Uterus (tissue), 4 donors: Measurements from ENCODE around the gene NHSL1. TPM values are rescaled to one million over a fixed set of nuclear protein-coding genes. Genes with fewer than 3 reads are reported as not detected.

Source experiments
- DNase-seq, 2 donors: peaks; one replicate each; pipeline ENCODE4 v3.0.0-alpha.2; 2019 to 2020
- H3K27ac ChIP-seq, 2 donors: fragments of 200-600 bp; sonication (generic); 1 replicate in 1 of 2; 2 replicates in 1 of 2; pipeline ENCODE4 v1.5.1; 2016 to 2018
- H3K27me3 ChIP-seq, 2 donors: fragments of 200-600 bp; sonication (generic); one replicate each; pipeline ENCODE4 v1.5.1; 2018 to 2019; ENCODE audit warnings: control low read depth in 1 of 2
- H3K36me3 ChIP-seq, 2 donors: fragments of 200-600 bp; sonication (generic); one replicate each; pipeline ENCODE4 v1.5.1; 2019; ENCODE audit warnings: control low read depth in 1 of 2
- H3K4me1 ChIP-seq, 2 donors: fragments of 200-600 bp; sonication (generic); one replicate each; pipeline ENCODE4 v1.5.1; 2018 to 2019; ENCODE audit warnings: control low read depth in 1 of 2
- H3K4me3 ChIP-seq, 2 donors: fragments of 200-600 bp; sonication (generic); 1 replicate in 1 of 2; 2 replicates in 1 of 2; pipeline ENCODE4 v1.5.1; 2018 to 2019; ENCODE audit warnings: mild to moderate bottlenecking in 1 of 2
- H3K9me3 ChIP-seq, 2 donors: fragments of 200-600 bp; sonication (generic); one replicate each; pipeline ENCODE4 v1.5.1; 2019; ENCODE audit warnings: control low read depth in 1 of 2
- POLR2A ChIP-seq, 2 donors: fragments of 450-650 bp; IDR thresholded peaks; one replicate each; pipeline ENCODE4 v1.6.1; 2016; ENCODE audit warnings: antibody characterized with exemption in 2 of 2, mild to moderate bottlenecking in 1 of 2, moderate library complexity in 1 of 2
- intact Hi-C: fragments of 100-400 bp; cut with DNase I; formaldehyde crosslinking; loops from one replicate; pipeline ENCODE4 v1.15.1; 2023; ENCODE audit warnings: low total_unique reads
- total RNA-seq, 4 donors: library from RNA; depleted of rRNA in 3 of 4; stranded (reverse); fragments of >200 nt in 3 of 4; gene quantifications; one replicate each; pipeline versions ENCODE4 v1.1.0 to v1.2.4, GENCODE V29; 2014 to 2023
- TF ChIP-seq, protein P1 (sequence below), 4 experiments: fragments of 200-600 bp in 2 of 4; fragments of 450-650 bp in 2 of 4; sonication (generic) in 2 of 4; IDR thresholded peaks; one replicate each; pipeline ENCODE4 v1.5.1; 2016 to 2019; ENCODE audit warnings: antibody characterized with exemption in 4 of 4, mild to moderate bottlenecking in 2 of 4, moderate library complexity in 1 of 4
- donor health status: DM: yes; HTN: yes; CAD: no.

NHSL1 gene
- total RNA-seq, 4 donors from 2014 or later = 2.8 to 30.9 (median 7.9) TPM

DNA sequence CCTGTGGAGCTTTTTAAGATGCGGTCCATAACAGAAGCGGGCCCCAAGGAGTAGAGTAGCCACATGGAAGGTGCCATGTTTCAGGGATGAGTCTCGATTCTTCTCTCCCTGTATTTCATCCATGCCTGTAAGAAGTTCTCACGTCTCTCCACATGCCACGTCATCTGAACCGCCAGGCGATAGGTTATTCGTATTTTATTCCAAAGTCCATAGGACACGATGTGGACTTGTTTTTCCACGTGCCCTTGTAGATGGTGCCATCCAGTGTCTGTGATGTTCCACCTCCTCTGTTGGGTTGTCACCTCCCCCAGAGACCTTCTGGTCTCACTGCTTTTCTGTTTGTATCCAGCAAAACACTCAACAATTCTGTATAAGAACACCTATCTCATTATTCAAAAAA is 77.7 kb downstream of the NHSL1 start:
- no peaks in the 10 kb centered on the region for H3K36me3 ChIP-seq
- no peak overlapping the region for H3K4me3 ChIP-seq
- no peak overlapping the region for H3K27ac ChIP-seq
- H3K27me3 ChIP-seq = no peaks in the 10 kb centered on the region
- H3K9me3 ChIP-seq = no peaks in the 10 kb centered on the region
- TF ChIP-seq, protein P1, sequence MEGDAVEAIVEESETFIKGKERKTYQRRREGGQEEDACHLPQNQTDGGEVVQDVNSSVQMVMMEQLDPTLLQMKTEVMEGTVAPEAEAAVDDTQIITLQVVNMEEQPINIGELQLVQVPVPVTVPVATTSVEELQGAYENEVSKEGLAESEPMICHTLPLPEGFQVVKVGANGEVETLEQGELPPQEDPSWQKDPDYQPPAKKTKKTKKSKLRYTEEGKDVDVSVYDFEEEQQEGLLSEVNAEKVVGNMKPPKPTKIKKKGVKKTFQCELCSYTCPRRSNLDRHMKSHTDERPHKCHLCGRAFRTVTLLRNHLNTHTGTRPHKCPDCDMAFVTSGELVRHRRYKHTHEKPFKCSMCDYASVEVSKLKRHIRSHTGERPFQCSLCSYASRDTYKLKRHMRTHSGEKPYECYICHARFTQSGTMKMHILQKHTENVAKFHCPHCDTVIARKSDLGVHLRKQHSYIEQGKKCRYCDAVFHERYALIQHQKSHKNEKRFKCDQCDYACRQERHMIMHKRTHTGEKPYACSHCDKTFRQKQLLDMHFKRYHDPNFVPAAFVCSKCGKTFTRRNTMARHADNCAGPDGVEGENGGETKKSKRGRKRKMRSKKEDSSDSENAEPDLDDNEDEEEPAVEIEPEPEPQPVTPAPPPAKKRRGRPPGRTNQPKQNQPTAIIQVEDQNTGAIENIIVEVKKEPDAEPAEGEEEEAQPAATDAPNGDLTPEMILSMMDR (IDR thresholded peaks at IDR 0.05) = no peak
- TF ChIP-seq POLR2A (IDR thresholded peaks at IDR 0.05) = no peak
- no peak for DNase-seq
- intact Hi-C loops = no loop called here
- H3K4me1 ChIP-seq = no peaks in the 10 kb centered on the region

DNA sequence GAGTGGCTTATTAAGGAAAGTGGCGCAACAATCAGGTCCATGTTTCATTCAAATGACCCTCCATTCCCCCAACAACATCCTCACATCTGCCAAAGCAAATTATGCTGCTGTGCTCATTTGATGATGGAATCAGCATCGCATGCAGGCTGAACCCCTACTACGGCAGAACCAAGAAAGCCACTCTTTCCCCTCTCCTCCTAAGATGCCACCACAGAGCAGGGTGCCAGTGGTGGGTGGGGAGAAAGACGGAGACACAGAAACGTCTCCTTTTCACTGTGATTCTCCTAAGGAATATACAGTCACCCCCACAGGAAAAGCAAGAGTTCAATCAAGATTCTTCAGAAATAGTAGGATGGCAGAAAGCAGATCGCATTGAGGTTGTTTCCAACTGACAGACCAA is 78.2 kb downstream of the NHSL1 start:
- no peaks in the 10 kb centered on the region for H3K36me3 ChIP-seq
- H3K9me3 ChIP-seq = no peaks in the 10 kb centered on the region
- no peak overlapping the region for H3K4me3 ChIP-seq
- TF ChIP-seq POLR2A (IDR thresholded peaks at IDR 0.05) = no peak
- TF ChIP-seq, protein P1 (IDR thresholded peaks at IDR 0.05) = no peak
- no peaks in the 10 kb centered on the region for H3K27me3 ChIP-seq
- no peaks in the 10 kb centered on the region for H3K4me1 ChIP-seq
- no peak for DNase-seq
- intact Hi-C loops = no loop called here
- no peak overlapping the region for H3K27ac ChIP-seq

DNA sequence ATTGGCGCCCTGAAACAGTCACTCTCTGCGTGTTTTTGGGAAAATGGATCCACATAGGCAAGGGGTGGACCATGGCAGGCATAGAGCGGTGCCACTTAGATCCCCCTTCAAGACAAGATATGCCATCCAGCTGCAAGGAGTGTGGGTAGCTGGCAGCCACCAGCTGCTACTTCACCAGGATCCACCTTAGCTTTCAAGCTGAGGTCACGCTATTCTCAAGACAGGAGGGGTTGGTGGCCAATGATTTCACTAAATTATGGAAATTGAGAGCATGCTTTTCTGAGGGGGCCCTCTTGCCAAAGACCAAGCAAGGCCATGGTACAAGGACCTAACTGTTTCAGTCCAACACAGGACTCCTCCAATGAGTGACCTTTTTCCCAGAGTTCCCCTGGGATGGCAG is 78.9 kb downstream of the NHSL1 start:
- no peak overlapping the region for H3K4me3 ChIP-seq
- H3K4me1 ChIP-seq = no peaks in the 10 kb centered on the region
- no peak for TF ChIP-seq POLR2A (IDR thresholded peaks at IDR 0.05)
- TF ChIP-seq, protein P1 (IDR thresholded peaks at IDR 0.05) = no peak
- no peaks in the 10 kb centered on the region for H3K9me3 ChIP-seq
- no peaks in the 10 kb centered on the region for H3K27me3 ChIP-seq
- H3K36me3 ChIP-seq = no peaks in the 10 kb centered on the region
- no peak overlapping the region for H3K27ac ChIP-seq
- DNase-seq = no peak
- intact Hi-C loops = no loop called here

DNA sequence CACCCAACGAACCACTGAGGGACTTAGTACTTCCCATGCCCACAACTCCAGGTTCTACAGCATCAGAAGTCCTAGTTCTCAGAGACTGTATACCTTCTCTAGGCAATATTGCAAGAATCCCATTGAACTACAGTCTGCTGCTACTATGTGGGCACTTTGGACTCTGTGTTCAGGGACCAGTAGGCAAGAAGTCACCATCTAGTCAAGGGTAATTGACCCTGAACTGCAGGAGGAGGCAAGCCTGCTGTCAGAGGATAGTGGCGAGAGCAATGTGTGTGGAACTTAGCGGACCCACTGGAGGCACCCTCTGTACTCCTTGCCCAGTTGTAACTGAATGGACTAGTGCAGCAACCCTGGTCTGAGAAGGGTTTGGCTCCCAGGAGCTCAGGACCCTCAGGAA is 79.5 kb downstream of the NHSL1 start:
- TF ChIP-seq POLR2A (IDR thresholded peaks at IDR 0.05) = no peak
- TF ChIP-seq, protein P1 (IDR thresholded peaks at IDR 0.05) = no peak
- H3K4me1 ChIP-seq = no peaks in the 10 kb centered on the region
- no peaks in the 10 kb centered on the region for H3K36me3 ChIP-seq
- no peak overlapping the region for H3K27ac ChIP-seq
- intact Hi-C loops = no loop called here
- no peak for DNase-seq
- no peaks in the 10 kb centered on the region for H3K9me3 ChIP-seq
- H3K27me3 ChIP-seq = no peaks in the 10 kb centered on the region
- H3K4me3 ChIP-seq = no peak overlapping the region

DNA sequence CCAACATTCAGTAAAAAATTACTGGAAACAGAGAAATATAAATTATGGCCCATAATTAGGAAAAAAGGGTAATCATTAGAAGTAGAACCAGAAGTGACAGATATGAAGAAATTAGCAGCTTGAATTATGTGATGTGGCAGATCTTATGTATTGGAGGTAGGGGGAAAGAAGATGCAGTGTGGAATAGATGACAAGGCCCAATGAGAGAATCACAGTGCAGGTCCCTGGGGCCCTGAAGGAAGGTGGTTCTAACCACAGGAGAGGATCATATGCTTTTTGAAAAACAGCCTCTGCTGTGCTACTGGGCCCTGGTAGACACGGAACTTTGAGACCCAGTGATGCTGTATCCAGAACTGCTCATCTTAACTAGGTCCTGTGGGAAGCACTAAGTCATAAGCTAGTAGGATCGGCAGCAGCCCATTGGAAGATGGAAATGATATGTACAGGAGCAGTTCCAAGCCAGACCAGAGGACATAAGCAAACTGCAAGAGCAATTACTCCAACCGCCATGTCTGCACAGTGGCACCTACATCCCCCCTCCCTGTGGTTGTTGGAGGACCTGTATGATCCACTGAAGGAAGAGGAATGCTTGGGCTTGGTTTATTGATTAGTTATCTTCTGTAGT is 81.1 kb downstream of the NHSL1 start:
- TF ChIP-seq, protein P1 (IDR thresholded peaks at IDR 0.05) = no peak
- TF ChIP-seq POLR2A (IDR thresholded peaks at IDR 0.05) = no peak
- no peak overlapping the region for H3K27ac ChIP-seq
- intact Hi-C loops = no loop called here
- H3K9me3 ChIP-seq = no peaks in the 10 kb centered on the region
- no peak for DNase-seq
- no peaks in the 10 kb centered on the region for H3K27me3 ChIP-seq
- H3K4me3 ChIP-seq = no peak overlapping the region
- H3K4me1 ChIP-seq = no peaks in the 10 kb centered on the region
- H3K36me3 ChIP-seq = no peaks in the 10 kb centered on the region
